Measurements from ENCODE around the gene MAPKBP1. TPM values are rescaled to one million over a fixed set of nuclear protein-coding genes. Genes with fewer than 3 reads are reported as not detected.

The MAPKBP1 gene
- total and polyA plus RNA-seq, 2 of the 4 experiments (the other 2 are of a cell fraction): 12.5 to 15.3 TPM

- Histone ChIP-seq H4K5ac (ENCODE audit: low read depth, low read length) (no peak overlapping the region), H3K4ac (ENCODE audit: low read depth, low read length) (no peak overlapping the region), H2AFZ (replicated peaks; ENCODE audit: low read length, poor library complexity) (no peak overlapping the region), H3K23ac (ENCODE audit: low read depth, low read length) (0 out of 2 replicates have a peak overlapping the region, but pooled peaks have one; percentile 11), H3K4me1 (ENCODE audit: control insufficient read depth, insufficient read depth, low read length) (peaks cover 8% of the 10 kb centered on the region), H3K4me2 (ENCODE audit: low read depth, low read length) (no peak overlapping the region), H2BK20ac (ENCODE audit: low read depth, low read length) (no peak overlapping the region), H3K27me3 (ENCODE audit: control insufficient read depth, insufficient read depth, low read length) (no peaks in the 10 kb centered on the region), H3K9me1 (ENCODE audit: insufficient read depth, low read length) (peaks cover 5% of the 10 kb centered on the region), H3K14ac (replicated peaks; ENCODE audit: low read depth, low read length) (0 out of 2 replicates have a peak overlapping the region, but pooled peaks have one; percentile 23), H3K56ac (ENCODE audit: extremely low read depth, insufficient read depth, low read length) (no peak overlapping the region), H2BK5ac (ENCODE audit: low read depth, low read length, poor library complexity, severe bottlenecking) (no peak overlapping the region), H4K8ac (ENCODE audit: low read depth in 2 of 2, low read length in 2 of 2) (no peak overlapping the region), H2AK5ac (ENCODE audit: low read depth, low read length) (0 out of 2 replicates have a peak overlapping the region, but pooled peaks have one; percentile 54), H3K18ac (ENCODE audit: low read depth, low read length) (no peak overlapping the region), H2BK120ac (ENCODE audit: low read depth, low read length) (no peak overlapping the region), H3K9ac (ENCODE audit: low read depth, low read length) (no peak overlapping the region), H4K91ac (ENCODE audit: insufficient read depth, low read depth, low read length) (no peak overlapping the region), H3K36me3 (ENCODE audit: control insufficient read depth, insufficient read depth, low read length) (no peaks in the 10 kb centered on the region), H3K27ac (ENCODE audit: insufficient read depth, low read length) (no peak overlapping the region), H3K4me3 (ENCODE audit: insufficient read depth, low read depth, low read length) (no peak overlapping the region), H2BK15ac (ENCODE audit: low read depth, low read length) (no peak overlapping the region), H3K9me3 (ENCODE audit: control insufficient read depth, insufficient read depth, low read length) (no peaks in the 10 kb centered on the region), H4K20me1 (ENCODE audit: insufficient read depth, low read length) (peaks cover 14% of the 10 kb centered on the region; the same call in 1 of the 2 replicates), H3K79me1 (ENCODE audit: low read depth in 1 of 2, low read length in 2 of 2) (peaks cover 26 to 67% of the 10 kb centered on the region in 2 experiments), H2AK9ac (replicated peaks; ENCODE audit: low read depth, low read length, poor library complexity) (no peak overlapping the region)
- CTCF ChIA-PET: interaction anchor here (1.0 kb wide), 1 partner anchor 10 kb away, joined by 3 read pairs; no protein-coding TSS in a partner anchor
- POLR2A ChIA-PET (ENCODE audit: unreplicated experiment): no interaction called here
- no peak for ATAC-seq (ENCODE audit: low read depth)
- TF ChIP-seq MAZ (IDR thresholded peaks at IDR 0.05; ENCODE audit: borderline replicate concordance, low read depth, low read length) (no peak), NFE2L2 (IDR thresholded peaks at IDR 0.05; ENCODE audit: low read depth, low read length) (no peak), BHLHE40 (IDR thresholded peaks at IDR 0.05; ENCODE audit: low read depth, low read length) (no peak), CTCF (conservative IDR thresholded peaks at IDR 0.05; ENCODE audit: low read depth, low read length) (no peak), POLR2A (IDR thresholded peaks at IDR 0.05; ENCODE audit: low read depth, low read length) (no peak), ELK1 (IDR thresholded peaks at IDR 0.05; ENCODE audit: borderline replicate concordance, low read depth, low read length) (no peak), CHD1 (IDR thresholded peaks at IDR 0.05; ENCODE audit: low read depth, low read length) (no peak), USF2 (IDR thresholded peaks at IDR 0.05; ENCODE audit: low read depth, low read length) (no peak), CEBPB (IDR thresholded peaks at IDR 0.05; ENCODE audit: low read depth, low read length) (no peak), FOS (IDR thresholded peaks at IDR 0.05; ENCODE audit: low read depth, low read length) (no peak), MXI1 (IDR thresholded peaks at IDR 0.05; ENCODE audit: borderline replicate concordance, low read depth, low read length) (no peak)
- in situ Hi-C loops (cut with MboI; ENCODE audit: low sequenced_read_pairs) (no loop called here), dilution Hi-C loops (cut with HindIII; ENCODE audit: low sequenced_read_pairs, unreplicated experiment) (no loop called here), intact Hi-C loops (cut with micrococcal nuclease) (no loop called here)
- 100% methylated on average over 1 of the region's 5 CpGs; no CpG with 5 or more reads in 1 of the 2 experiments for WGBS, 2 experiments (ENCODE audit: extremely low coverage in 2 of 2, insufficient read length in 1 of 2)
- no TSS peak for BruUV-seq (replicated peaks)
- no peak for DNase-seq
These were observed 8.3 kb downstream of the MAPKBP1 start for GRCh38 chr15:41782371-41783282.
